Psoas muscle (tissue), 8 donors: ENCODE measurements around the gene ZNF224. TPM values are rescaled to one million over a fixed set of nuclear protein-coding genes. Genes with fewer than 3 reads are reported as not detected.

Source experiments
- ATAC-seq, 4 donors: fragments of 200-7000 bp; cut with Tn5 transposase; one replicate each; pipeline ENCODE4 v1.9.1; 2020; ENCODE audit warnings: moderate library complexity in 3 of 4, mild to moderate bottlenecking in 2 of 4
- DNase-seq, 2 donors: peaks; one replicate each; pipeline ENCODE4 v3.0.0-alpha.2; 2020
- H3K27ac ChIP-seq: fragments of 200-600 bp; one replicate; pipeline ENCODE4 v1.8.0; 2022
- H3K27me3 ChIP-seq, 3 donors: fragments of 200-600 bp in 1 of 3; one replicate each; pipeline versions ENCODE4 v1.6.1 to v1.8.0; 2013 to 2022; ENCODE audit warnings: low read length in 2 of 3, mild to moderate bottlenecking in 2 of 3, moderate library complexity in 1 of 3; ENCODE audit not compliant: insufficient read depth in 3 of 3
- H3K36me3 ChIP-seq, 2 donors: fragments of 200-600 bp in 1 of 2; one replicate each; pipeline versions ENCODE4 v1.6.1 to v1.8.0; 2013 to 2022; ENCODE audit warnings: low read depth in 1 of 2, mild to moderate bottlenecking in 1 of 2, moderate library complexity in 1 of 2; ENCODE audit not compliant: insufficient read depth in 1 of 2
- H3K4me1 ChIP-seq: fragments of 200-600 bp; one replicate; pipeline ENCODE4 v1.8.0; 2022
- H3K4me3 ChIP-seq: fragments of 200-600 bp; one replicate; pipeline ENCODE4 v1.8.0; 2022; ENCODE audit warnings: mild to moderate bottlenecking
- H3K9me3 ChIP-seq: fragments of 200-600 bp; one replicate; pipeline ENCODE4 v1.8.0; 2022
- CTCF ChIP-seq: fragments of 200-600 bp; IDR thresholded peaks from one replicate; pipeline ENCODE4 v1.8.0; 2022; ENCODE audit warnings: antibody characterized with exemption
- WGBS, 3 donors: extraction: QIAGEN DNeasy Blood & Tissue Kit; methylation state at CpG; one replicate each; pipeline versions ENCODE4 v1.1.6 to v1.1.7; 2013; 5-methylcytosine and 5-hydroxymethylcytosine counted together
- intact Hi-C, 2 donors: fragments of 100-400 bp; cut with DNase I; formaldehyde crosslinking; loops; one replicate each; pipeline versions ENCODE4 v1.11.0 to v1.14.2; 2022
- polyA plus RNA-seq, 3 donors: library from polyadenylated mRNA; stranded (reverse); fragments of 200-250 nt; gene quantifications; one replicate each; pipeline ENCODE4 v1.2.3, GENCODE V29; 2013
- total RNA-seq, 4 donors: library from RNA; stranded (reverse); fragmentation: NEBNext Ultra II Directional in 2 of 4; extraction: Animal tissue kit (Norgen Biotek cat#: 25700) in 2 of 4; gene quantifications; one replicate each; pipeline versions ENCODE4 v1.2.1 to v1.2.4, GENCODE V29; 2021 to 2023
- donor health status: healthy with polysubstance abuse.
- donor health status: DM: no; HTN: no; CAD: no; lungs with moderate emphysema.
- donor health status: Bipolar disorder and iron deficiency.
- donor health status: healthy.
- donor health status: DM: yes; HTN: yes; CAD: no.
- donor health status: DM: no; HTN: no; CAD: no.
- donor health status: DM: no; HTN: no; CAD: no.
- donor health status: DM: yes; HTN: yes; CAD: no.

The ZNF224 gene
- total and polyA plus RNA-seq, 7 donors = 3.2 to 10.2 (median 6.1) TPM

- peak; percentile 83 to 89 for DNase-seq
- Histone ChIP-seq H3K4me1 (peaks cover 9% of the 10 kb centered on the region), H3K27ac (peak within 1 kb of the TSS; percentile 80), H3K27me3 (no peaks in the 10 kb centered on the region), H3K9me3 (peaks cover 15% of the 10 kb centered on the region), H3K4me3 (peak within 1 kb of the TSS; percentile 90), H3K36me3 (peaks cover 4 to 25% of the 10 kb centered on the region in 2 donors)
- 0 to 1% (median 0%) methylated on average over 44 to 52 of the region's 52 CpGs for WGBS, 3 donors
- ATAC-seq = peak; percentile 97 to 99 (median 98)
- intact Hi-C loops = loop anchor here in 1 of 2 donors (2.0 kb wide), 1 partner anchor 23 kb away; the partner anchor contains the start of gene ZNF226
- TF ChIP-seq CTCF = no peak
Measured at GRCh38 chr19:44141191-44142058, 47.3 kb downstream of the ZNF224 start, which contains the start of gene ZNF234. ZNF234 (plus strand) TSS chr19:44141554; CDS start chr19:44144633, 3,079 bp downstream.

- peak overlapping the region; percentile 80 for H3K27ac ChIP-seq
- peaks cover 4 to 30% of the 10 kb centered on the region in 2 donors for H3K36me3 ChIP-seq
- 1 to 5% (median 5%) methylated on average over 13 of the region's 13 CpGs for WGBS, 3 donors
- peak overlapping the region; percentile 90 for H3K4me3 ChIP-seq
- no peaks in the 10 kb centered on the region for H3K27me3 ChIP-seq
- ATAC-seq (peak in 3 of 4 donors; percentile 30 to 45 (median 43)), DNase-seq (peak in 1 of 2 donors; percentile 14)
- peaks cover 9% of the 10 kb centered on the region for H3K4me1 ChIP-seq
- TF ChIP-seq CTCF = no peak
- intact Hi-C loops = no loop called here
- H3K9me3 ChIP-seq = peaks cover 11% of the 10 kb centered on the region
Measured at GRCh38 chr19:44142059-44142433, 47.9 kb downstream of the ZNF224 start.

- Histone ChIP-seq H3K4me1 (no peaks in the 10 kb centered on the region), H3K9me3 (peaks cover 53% of the 10 kb centered on the region), H3K36me3 (peaks cover 34 to 99% of the 10 kb centered on the region in 2 donors), H3K4me3 (no peak overlapping the region), H3K27ac (no peak overlapping the region), H3K27me3 (no peaks in the 10 kb centered on the region)
- ATAC-seq (no peak), DNase-seq (no peak)
- intact Hi-C loops = no loop called here
- WGBS, 3 donors = 96 to 97% (median 96%) methylated on average over 4 of the region's 4 CpGs
- no peak for TF ChIP-seq CTCF
Measured at GRCh38 chr19:44149776-44150175, 55.6 kb downstream of the ZNF224 start.

- TF ChIP-seq CTCF = no peak
- H3K9me3 ChIP-seq = peaks cover 67% of the 10 kb centered on the region
- H3K27ac ChIP-seq = no peak overlapping the region
- H3K36me3 ChIP-seq = peaks cover 40 to 99% of the 10 kb centered on the region in 2 donors
- no peak for ATAC-seq
- intact Hi-C loops = no loop called here
- H3K4me3 ChIP-seq = no peak overlapping the region
- 93 to 96% (median 94%) methylated on average over 5 of the region's 5 CpGs for WGBS, 3 donors
- H3K27me3 ChIP-seq = no peaks in the 10 kb centered on the region
- H3K4me1 ChIP-seq = no peaks in the 10 kb centered on the region
- no peak for DNase-seq
Measured at GRCh38 chr19:44151491-44151890, 57.3 kb downstream of the ZNF224 start.
